K562 (cell line): Measurements from ENCODE around the gene GPR75. TPM values are rescaled to one million over a fixed set of nuclear protein-coding genes. Genes with fewer than 3 reads are reported as not detected.

Source experiments
- ATAC-seq: fragments of 200-7000 bp; cut with Tn5 transposase; 3 replicates; pipeline ENCODE4 v1.9.1; 2020; ENCODE audit warnings: moderate library complexity
- BruUV-seq: library from RNA; stranded (reverse); fragments of 400-500 nt; replicated peaks from 2 replicates; lab custom pipeline; 2021; lab: Mats Ljungman, UMichigan
- CTCF ChIA-PET: fragments of 300-600 bp; formaldehyde crosslinking; extraction: SDS; loops from one replicate; lab custom pipeline; 2021; ENCODE audit warnings: low intra/inter-chr PET ratio; lab: Yijun Ruan, JAX
- POLR2A ChIA-PET: fragments of 300-600, 350-650 bp; sonication (Branson Sonifier 250); formaldehyde crosslinking; extraction: SDS; loops from one replicate; lab custom pipeline; 2021; ENCODE audit warnings: antibody characterized with exemption, inconsistent platforms; lab: Yijun Ruan, JAX
- DNase-seq, 4 experiments: peaks; one replicate each; pipeline versions ENCODE4 v3.0.0 to v3.0.0-alpha.2; 2011 to 2018; ENCODE audit warnings: low spot score in 3 of 4, mixed read lengths in 3 of 4; ENCODE audit errors: extremely low read depth in 1 of 4
- FAIRE-seq: peaks from 2 replicates; lab custom pipeline; 2011; peaks lifted over from hg19 to GRCh38; lab: Jason Lieb, UNC
- H2AFZ ChIP-seq: 2 replicates; pipeline ENCODE4 v1.6.0; 2011; ENCODE audit warnings: low read depth, low read length, control low read depth, inconsistent platforms
- H3K27ac ChIP-seq: fragments of 200-600 bp; 3 replicates; pipeline ENCODE4 v1.8.0; 2011; ENCODE audit warnings: low read depth, mild to moderate bottlenecking, control low read depth, inconsistent platforms, low read length, moderate library complexity, mixed read lengths; ENCODE audit errors: extremely low read depth
- H3K27me3 ChIP-seq, 2 experiments: fragments of 300-600 bp in 1 of 2; 2 replicates in 1 of 2; 3 replicates in 1 of 2; pipeline versions ENCODE4 v1.6.0 to v1.8.0; 2011; ENCODE audit warnings: inconsistent platforms in 2 of 2, low read length in 2 of 2, mild to moderate bottlenecking in 1 of 2, mixed read lengths in 1 of 2, moderate library complexity in 1 of 2; ENCODE audit not compliant: control insufficient read depth in 2 of 2, insufficient read depth in 2 of 2
- H3K36me3 ChIP-seq: fragments of 300-600 bp; 3 replicates; pipeline ENCODE4 v1.8.0; 2011; ENCODE audit warnings: mild to moderate bottlenecking, low read length, inconsistent platforms; ENCODE audit not compliant: control insufficient read depth, insufficient read depth
- H3K4me1 ChIP-seq, 2 experiments: fragments of 200-600 bp in 1 of 2; replicated peaks in 1 of 2; 2 replicates in 1 of 2; 3 replicates in 1 of 2; pipeline versions ENCODE4 v1.5.1 to v1.8.0; 2011; ENCODE audit warnings: inconsistent platforms in 2 of 2, low read length in 2 of 2, mild to moderate bottlenecking in 1 of 2, mixed read lengths in 1 of 2, moderate library complexity in 1 of 2; ENCODE audit not compliant: control insufficient read depth in 2 of 2, insufficient read depth in 2 of 2
- H3K4me2 ChIP-seq: 2 replicates; pipeline ENCODE4 v1.6.1; 2011; ENCODE audit warnings: low read length, control low read depth, inconsistent platforms, mixed read lengths; ENCODE audit not compliant: insufficient read depth
- H3K4me3 ChIP-seq: fragments of 200-600 bp; sonication (generic), shearing (Covaris generic); 2 replicates; pipeline ENCODE4 v1.5.1; 2016; ENCODE audit warnings: control low read depth, inconsistent platforms
- H3K79me2 ChIP-seq: fragments of 200-600 bp; 3 replicates; pipeline ENCODE4 v1.8.0; 2011; ENCODE audit warnings: low read length, inconsistent platforms; ENCODE audit not compliant: control insufficient read depth, insufficient read depth
- H3K9ac ChIP-seq, 2 experiments: 2 replicates each; pipeline versions ENCODE4 v1.6.0 to v1.6.1; 2011; ENCODE audit warnings: low read depth in 2 of 2, low read length in 2 of 2, control low read depth in 1 of 2, inconsistent platforms in 1 of 2, mild to moderate bottlenecking in 1 of 2, mixed read lengths in 1 of 2; ENCODE audit not compliant: insufficient read depth in 1 of 2
- H3K9me1 ChIP-seq: one replicate; pipeline ENCODE4 v1.6.0; 2011; ENCODE audit warnings: inconsistent platforms, mild to moderate bottlenecking, low read length, moderate library complexity; ENCODE audit not compliant: control insufficient read depth, insufficient read depth
- H3K9me3 ChIP-seq: replicated peaks from 2 replicates; pipeline ENCODE4 v1.5.1; 2011; ENCODE audit warnings: low read depth, low read length, inconsistent platforms; ENCODE audit not compliant: control insufficient read depth, insufficient read depth
- H4K20me1 ChIP-seq: replicated peaks from 2 replicates; pipeline ENCODE4 v1.6.1; 2011; ENCODE audit warnings: low read length, inconsistent platforms, mixed read lengths; ENCODE audit not compliant: control insufficient read depth, insufficient read depth
- ATF7 ChIP-seq: fragments of 450-650 bp; IDR thresholded peaks from 2 replicates; pipeline ENCODE4 v1.7.1; 2014; ENCODE audit warnings: mild to moderate bottlenecking, moderate library complexity
- CGGBP1 ChIP-seq: fragments of 250-450 bp; sonication (Bioruptor Pico); IDR thresholded peaks from 2 replicates; pipeline ENCODE4 v1.9.0; 2021; ENCODE audit warnings: mild to moderate bottlenecking
- FOXA1 ChIP-seq: fragments of 450-650 bp; IDR thresholded peaks from 2 replicates; pipeline ENCODE4 v1.6.1; 2016; ENCODE audit warnings: mild to moderate bottlenecking, borderline replicate concordance
- GATA2 ChIP-seq: sonication (generic); formaldehyde crosslinking; IDR thresholded peaks from 2 replicates; pipeline ENCODE4 v1.4.0; 2020; ENCODE audit warnings: mild to moderate bottlenecking, missing genetic modification reagents
- GTF2B ChIP-seq: IDR thresholded peaks from 2 replicates; pipeline ENCODE4 v1.6.1; 2011; ENCODE audit not compliant: insufficient read length; ENCODE audit errors: extremely low read depth
- LCOR ChIP-seq: sonication (generic); formaldehyde crosslinking; IDR thresholded peaks from 2 replicates; pipeline ENCODE4 v1.8.0; 2022; ENCODE audit warnings: mild to moderate bottlenecking, missing genetic modification reagents
- MECOM ChIP-seq: fragments of 250-450 bp; sonication (Bioruptor Pico); IDR thresholded peaks from 2 replicates; pipeline ENCODE4 v1.8.0; 2022; ENCODE audit warnings: inconsistent platforms
- MXD1 ChIP-seq: fragments of 250-450 bp; sonication (Bioruptor Pico); IDR thresholded peaks from 2 replicates; pipeline ENCODE4 v1.8.0; 2021; ENCODE audit warnings: borderline replicate concordance, mild to moderate bottlenecking, moderate library complexity; ENCODE audit not compliant: poor library complexity, severe bottlenecking
- MYBL2 ChIP-seq, 2 experiments: fragments of 450-650 bp in 1 of 2; sonication (generic) in 1 of 2; formaldehyde crosslinking in 1 of 2; IDR thresholded peaks; 2 replicates each; pipeline versions ENCODE4 v1.6.1 to v1.8.1; 2017 to 2022; ENCODE audit warnings: borderline replicate concordance in 1 of 2, inconsistent platforms in 1 of 2, low read depth in 1 of 2, mild to moderate bottlenecking in 1 of 2, missing genetic modification reagents in 1 of 2, moderate library complexity in 1 of 2
- PTBP1 ChIP-seq: fragments of 200-400 bp; formaldehyde crosslinking; IDR thresholded peaks from 2 replicates; pipeline ENCODE4 v1.6.1; 2017; ENCODE audit warnings: low read depth, low read length
- SIN3A ChIP-seq, 2 experiments: fragments of 150-350 bp in 1 of 2; IDR thresholded peaks; 2 replicates each; pipeline ENCODE4 v1.6.1; 2011 to 2016; ENCODE audit warnings: borderline replicate concordance in 2 of 2, low read depth in 2 of 2, low read length in 2 of 2, mild to moderate bottlenecking in 2 of 2, moderate library complexity in 2 of 2; ENCODE audit not compliant: control insufficient read depth in 1 of 2
- SIRT6 ChIP-seq: IDR thresholded peaks from one replicate; pipeline ENCODE4 v1.6.1; 2012; ENCODE audit warnings: low read depth, mild to moderate bottlenecking, control low read depth, inconsistent platforms, low read length, moderate library complexity
- SP2 ChIP-seq: IDR thresholded peaks from 2 replicates; pipeline ENCODE4 v1.6.1; 2011; ENCODE audit warnings: mild to moderate bottlenecking, low read depth, low read length, moderate library complexity; ENCODE audit not compliant: poor library complexity, severe bottlenecking; ENCODE audit errors: extremely low read depth
- ZEB2 ChIP-seq: fragments of 450-650 bp; IDR thresholded peaks from 2 replicates; pipeline ENCODE4 v1.6.1; 2016
- ZNF274 ChIP-seq: IDR thresholded peaks from 2 replicates; pipeline ENCODE4 v1.6.1; 2011; ENCODE audit warnings: low read depth, mild to moderate bottlenecking, low read length, moderate library complexity, borderline replicate concordance
- ZNF408 ChIP-seq: fragments of 250-450 bp; sonication (Bioruptor Pico); IDR thresholded peaks from 2 replicates; pipeline ENCODE4 v1.4.0; 2020; ENCODE audit warnings: low read depth, mild to moderate bottlenecking, moderate library complexity
- ZNF586 ChIP-seq: fragments of 450-650 bp; formaldehyde crosslinking; conservative IDR thresholded peaks from 2 replicates; pipeline ENCODE4 v1.4.0; 2020; ENCODE audit warnings: mild to moderate bottlenecking, moderate library complexity
- ZNF717 ChIP-seq: fragments of 250-450 bp; sonication (Bioruptor Pico); IDR thresholded peaks from 2 replicates; pipeline ENCODE4 v1.5.0; 2021
- ZSCAN32 ChIP-seq: fragments of 450-650 bp; formaldehyde crosslinking; IDR thresholded peaks from 2 replicates; pipeline ENCODE4 v1.4.0; 2020; ENCODE audit warnings: mild to moderate bottlenecking, moderate library complexity
- WGBS: fragments of 100-300 bp; shearing (Covaris generic); methylation state at CpG from one replicate; pipeline ENCODE4 v1.1.6; 2016; ENCODE audit warnings: low coverage, mixed read lengths; ENCODE audit not compliant: insufficient coverage; ENCODE audit errors: missing lambda C conversion rate; 5-methylcytosine and 5-hydroxymethylcytosine counted together
- in situ Hi-C: fragments of 300-500 bp; cut with MboI; formaldehyde crosslinking; loops from 4 replicates; pipeline ENCODE4 v1.15.0; 2018; ENCODE audit warnings: inconsistent platforms, mixed read lengths
- intact Hi-C: fragments of 100-400 bp; cut with micrococcal nuclease; formaldehyde crosslinking; loops from 2 replicates; pipeline ENCODE4 v1.14.2; 2022
- polyA plus RNA-seq, 8 experiments: library from polyadenylated mRNA; depleted of rRNA in 4 of 8; stranded (reverse) in 5 of 8; unstranded in 3 of 8; fragments of >200 nt; fragmentation: Nextera tagmentation in 2 of 8; fragmentation: Illumina TruSeq in 1 of 8; extraction: Ambion mirVana in 2 of 8; extraction: Trizol in 1 of 8; gene quantifications; 2 replicates each; pipeline versions ENCODE4 v1.2.1 to v1.2.3, GENCODE V29; 2011 to 2014; ENCODE audit warnings: inconsistent platforms in 1 of 8, missing spikeins in 1 of 8
- total RNA-seq, 7 experiments: library from RNA; depleted of rRNA in 6 of 7; stranded (reverse); fragments of >200 nt in 6 of 7; fragmentation: Illumina TruSeq in 2 of 7; extraction: Trizol in 2 of 7; gene quantifications; 2 replicates each; pipeline versions ENCODE4 v1.2.1 to v1.2.3, GENCODE V29; 2011 to 2021; ENCODE audit warnings: low replicate concordance in 1 of 7

Gene GPR75
- total and polyA plus RNA-seq, 9 of the 15 experiments (the other 6 are each of a cell fraction or from before 2014, with no cell fraction given): 0.10 to 3.9 (median 2.3) TPM

- Histone ChIP-seq H3K27me3 (no peaks in the 10 kb centered on the region), H3K9ac (no peak overlapping the region), H3K27ac (no peak overlapping the region), H3K79me2 (no peaks in the 10 kb centered on the region), H2AFZ (no peak overlapping the region), H4K20me1 (no peaks in the 10 kb centered on the region), H3K9me1 (no peaks in the 10 kb centered on the region), H3K4me1 (no peaks in the 10 kb centered on the region; a peak in 1 of 5 replicates), H3K9me3 (no peaks in the 10 kb centered on the region), H3K36me3 (peaks cover 70% of the 10 kb centered on the region; the same call in 2 of the 3 replicates), H3K4me2 (no peak overlapping the region), H3K4me3 (no peak overlapping the region)
- intact Hi-C loops (no loop called here), in situ Hi-C loops (no loop called here)
- 94% methylated on average over 6 of the region's 6 CpGs for WGBS
- no TSS peak for BruUV-seq
- ChIA-PET CTCF (no interaction called here), POLR2A (no interaction called here)
- ATAC-seq (no peak), FAIRE-seq (no peak), DNase-seq (no peak)
- TF ChIP-seq MYBL2 (IDR thresholded peaks at IDR 0.05; ENCODE audit: low read depth): no peak
- TF ChIP-seq MYBL2 (CRISPR knock-in tag; IDR thresholded peaks at IDR 0.05; ENCODE audit: borderline replicate concordance): no peak
- TF ChIP-seq MXD1: no peak
- TF ChIP-seq SP2: no peak
- no peak for TF ChIP-seq CGGBP1 (CRISPR knock-in tag)
- no peak for TF ChIP-seq ZEB2
- TF ChIP-seq SIRT6: no peak
- no peak for TF ChIP-seq MECOM
- TF ChIP-seq FOXA1: no peak
- TF ChIP-seq ZNF408: no peak
- no peak for TF ChIP-seq ZSCAN32
- no peak for TF ChIP-seq SIN3A (IDR thresholded peaks at IDR 0.05; ENCODE audit: borderline replicate concordance in 2 of 2, control insufficient read depth in 1 of 2, low read depth in 2 of 2, low read length in 2 of 2)
- TF ChIP-seq GATA2: no peak
- TF ChIP-seq LCOR: no peak
- no peak for TF ChIP-seq PTBP1
- TF ChIP-seq ATF7: no peak
- no peak for TF ChIP-seq ZNF586 (CRISPR knock-in tag)
- TF ChIP-seq ZNF274: no peak
- no peak for TF ChIP-seq ZNF717 (CRISPR knock-in tag)
- no peak for TF ChIP-seq GTF2B
Measured at GRCh38 chr2:53863538-53864227, 3.9 kb upstream of the GPR75 start.
